Natural killer cell (primary cell): ENCODE results near the gene KIF1A. TPM values are rescaled to one million over a fixed set of nuclear protein-coding genes. Genes with fewer than 3 reads are reported as not detected.
"Not testable (repeated sequence)": the region's sequence is repeated elsewhere in the genome, so short reads cannot be mapped to it uniquely, and the experiment has no call there.

Experiments used
- ATAC-seq, 3 donors: fragments of 150-1000 bp in 2 of 3; fragments of 200-7000 bp in 1 of 3; cut with Tn5 transposase; 1 replicate in 1 of 3; 2 replicates in 2 of 3; pipeline ENCODE4 v1.10.0; 2021; ENCODE audit warnings: mild to moderate bottlenecking in 2 of 3, moderate library complexity in 2 of 3
- DNase-seq, 2 donors: peaks; one replicate each; pipeline versions ENCODE4 v3.0.0 to v3.0.0-alpha.2; 2013 to 2021; ENCODE audit warnings: mixed read lengths in 1 of 2
- H3K27ac ChIP-seq: one replicate; pipeline ENCODE4 v1.5.1; 2013; ENCODE audit warnings: mild to moderate bottlenecking, low read length
- H3K27me3 ChIP-seq: one replicate; pipeline ENCODE4 v1.6.1; 2013; ENCODE audit warnings: low read length; ENCODE audit not compliant: control insufficient read depth, insufficient read depth
- H3K36me3 ChIP-seq: one replicate; pipeline ENCODE4 v1.6.1; 2013; ENCODE audit warnings: low read length; ENCODE audit not compliant: control insufficient read depth, insufficient read depth
- H3K4me1 ChIP-seq: one replicate; pipeline ENCODE4 v1.6.1; 2013; ENCODE audit warnings: low read length; ENCODE audit not compliant: control insufficient read depth, insufficient read depth
- H3K4me3 ChIP-seq: one replicate; pipeline ENCODE4 v1.5.1; 2013; ENCODE audit warnings: low read length
- H3K9me3 ChIP-seq: one replicate; pipeline ENCODE4 v1.6.1; 2013; ENCODE audit warnings: low read length; ENCODE audit not compliant: control insufficient read depth, insufficient read depth
- H3K27ac Mint-ChIP-seq, 2 donors: one replicate each; pipeline ENCODE4 v1.8.0; 2022; ENCODE audit warnings: mild to moderate bottlenecking in 2 of 2, mixed read lengths in 2 of 2, moderate library complexity in 1 of 2
- H3K27me3 Mint-ChIP-seq, 2 donors: one replicate each; pipeline ENCODE4 v1.8.0; 2022; ENCODE audit warnings: low read depth in 2 of 2, mixed read lengths in 2 of 2
- H3K36me3 Mint-ChIP-seq: one replicate; pipeline ENCODE4 v1.8.0; 2022; ENCODE audit warnings: mixed read lengths
- H3K4me1 Mint-ChIP-seq, 2 donors: one replicate each; pipeline ENCODE4 v1.8.0; 2022; ENCODE audit warnings: mixed read lengths in 2 of 2
- H3K4me3 Mint-ChIP-seq: one replicate; pipeline ENCODE4 v1.8.0; 2022; ENCODE audit warnings: mild to moderate bottlenecking, moderate library complexity, mixed read lengths
- H3K9me3 Mint-ChIP-seq, 2 donors: one replicate each; pipeline ENCODE4 v1.8.0; 2022; ENCODE audit warnings: mixed read lengths in 2 of 2
- CTCF ChIP-seq: fragments of 200-600 bp; IDR thresholded peaks from one replicate; pipeline ENCODE4 v1.8.0; 2022; ENCODE audit warnings: antibody characterized with exemption
- WGBS: methylation state at CpG from one replicate; pipeline ENCODE4 v1.1.7; 2013; ENCODE audit warnings: missing lambda C conversion rate; ENCODE audit not compliant: insufficient coverage; 5-methylcytosine and 5-hydroxymethylcytosine counted together
- intact Hi-C: fragments of 100-400 bp; cut with micrococcal nuclease; formaldehyde crosslinking; loops from one replicate; pipeline ENCODE4 v1.14.2; 2022
- total RNA-seq, 4 donors: library from RNA; stranded (reverse); fragments of 120-200 nt in 1 of 4; gene quantifications; one replicate each; pipeline versions ENCODE4 v1.2.3 to v1.2.4, GENCODE V29; 2013 to 2022

Gene KIF1A
- total RNA-seq, 3 donors from 2014 or later (not counting 1 experiment from before 2014, with no cell fraction given): 0.09 TPM; not detected in 2

- Mint-ChIP-seq H3K27me3 (no peaks in the 10 kb centered on the region), H3K4me3 (no peak overlapping the region), H3K27ac (no peak overlapping the region), H3K36me3 (no peaks in the 10 kb centered on the region), H3K9me3 (no peaks in the 10 kb centered on the region), H3K4me1 (no peaks in the 10 kb centered on the region)
- no peak for ATAC-seq
- no peak for TF ChIP-seq CTCF
- H3K4me1 ChIP-seq: no peaks in the 10 kb centered on the region
- H3K9me3 ChIP-seq: no peaks in the 10 kb centered on the region
- WGBS: 90% methylated on average over 43 of the region's 43 CpGs
- no peaks in the 10 kb centered on the region for H3K36me3 ChIP-seq
- no peak for DNase-seq
- H3K4me3 ChIP-seq: no peak overlapping the region
- intact Hi-C loops: no loop called here
- H3K27ac ChIP-seq: no peak overlapping the region
- H3K27me3 ChIP-seq: no peaks in the 10 kb centered on the region
Measured at GRCh38 chr2:240782221-240782885, 37.7 kb downstream of the KIF1A start.

- Mint-ChIP-seq H3K4me1 (no peaks in the 10 kb centered on the region), H3K36me3 (no peaks in the 10 kb centered on the region), H3K9me3 (no peaks in the 10 kb centered on the region), H3K4me3 (no peak overlapping the region), H3K27ac (no peak overlapping the region), H3K27me3 (no peaks in the 10 kb centered on the region)
- ATAC-seq (no peak), DNase-seq (no peak)
- Histone ChIP-seq H3K27ac (no peak overlapping the region), H3K36me3 (no peaks in the 10 kb centered on the region), H3K9me3 (no peaks in the 10 kb centered on the region), H3K4me3 (no peak overlapping the region), H3K4me1 (no peaks in the 10 kb centered on the region), H3K27me3 (no peaks in the 10 kb centered on the region)
- WGBS: 92% methylated on average over 58 of the region's 58 CpGs
- intact Hi-C loops: no loop called here
- TF ChIP-seq CTCF: no peak
Measured at GRCh38 chr2:240781471-240782220, 38.4 kb downstream of the KIF1A start.

- Histone ChIP-seq H3K9me3 (no peaks in the 10 kb centered on the region), H3K4me3 (no peak overlapping the region), H3K27me3 (no peaks in the 10 kb centered on the region), H3K36me3 (no peaks in the 10 kb centered on the region), H3K27ac (no peak overlapping the region), H3K4me1 (no peaks in the 10 kb centered on the region)
- Mint-ChIP-seq H3K9me3 (no peaks in the 10 kb centered on the region), H3K4me1 (no peaks in the 10 kb centered on the region), H3K36me3 (no peaks in the 10 kb centered on the region), H3K4me3 (no peak overlapping the region), H3K27ac (no peak overlapping the region), H3K27me3 (no peaks in the 10 kb centered on the region)
- DNase-seq (no peak), ATAC-seq (no peak)
- intact Hi-C loops: no loop called here
- 80% methylated on average over 39 of the region's 39 CpGs for WGBS
- no peak for TF ChIP-seq CTCF
Measured at GRCh38 chr2:240780023-240780700, 39.9 kb downstream of the KIF1A start.

- H3K27ac ChIP-seq, H3K27me3 Mint-ChIP-seq, intact Hi-C loops, H3K36me3 Mint-ChIP-seq, H3K36me3 ChIP-seq, H3K9me3 ChIP-seq, H3K4me1 ChIP-seq, ATAC-seq, DNase-seq, H3K4me1 Mint-ChIP-seq, H3K4me3 Mint-ChIP-seq, H3K9me3 Mint-ChIP-seq, H3K27ac Mint-ChIP-seq, H3K4me3 ChIP-seq, H3K27me3 ChIP-seq: not testable (repeated sequence)
- WGBS: 76% methylated on average over 6 of the region's 6 CpGs
Measured at GRCh38 chr2:240779250-240779832, 40.7 kb downstream of the KIF1A start.
